ENCODE data around the gene FAM13A. TPM values are rescaled to one million over a fixed set of nuclear protein-coding genes. Genes with fewer than 3 reads are reported as not detected.

Gene FAM13A
- total and polyA plus RNA-seq, 2 donors (not counting 1 experiment from before 2014, with no cell fraction given), result 0.51 to 2.1 TPM

- H3K4me3 Mint-ChIP-seq, result peak overlapping the region; percentile 73
- H3K4me1 ChIP-seq (ENCODE audit: control insufficient read depth in 2 of 2, insufficient read depth in 2 of 2, low read length in 2 of 2), result peaks cover 0 to 8% of the 10 kb centered on the region in 2 donors
- TF ChIP-seq EZH2 (IDR thresholded peaks at IDR 0.05; ENCODE audit: borderline replicate concordance, insufficient read depth, low read depth, low read length, poor library complexity, severe bottlenecking) (no peak), CTCF (IDR thresholded peaks at IDR 0.05) (no peak)
- no peaks in the 10 kb centered on the region for H3K27me3 ChIP-seq (replicated peaks in 1 of 4; ENCODE audit: control extremely low read depth in 1 of 4, control insufficient read depth in 3 of 4, insufficient read depth in 4 of 4, low read length in 3 of 4)
- H3K9me3 ChIP-seq (ENCODE audit: control extremely low read depth in 1 of 3, control insufficient read depth in 2 of 3, insufficient read depth in 1 of 3, low read length in 2 of 3), result no peaks in the 10 kb centered on the region
- WGBS (ENCODE audit: insufficient coverage), result no CpG with 5 or more reads among the region's 2 CpGs
- no peak for ATAC-seq (ENCODE audit: low read depth)
- intact Hi-C loops (cut with micrococcal nuclease), result no loop called here
- peak overlapping the region; percentile 44 for H3K9ac ChIP-seq (ENCODE audit: low read length)
- no peak overlapping the region for H3K4me3 ChIP-seq (ENCODE audit: control extremely low read depth in 1 of 5, extremely low read depth in 1 of 5, insufficient read depth in 1 of 5, low read depth in 2 of 5, low read length in 4 of 5)
- POLR2A ChIA-PET, result no interaction called here
- no peak overlapping the region for H3K27ac Mint-ChIP-seq
- H3K27me3 Mint-ChIP-seq, result no peaks in the 10 kb centered on the region
- H4K20me1 ChIP-seq (ENCODE audit: control insufficient read depth, insufficient read depth, low read length, poor library complexity, severe bottlenecking), result no peaks in the 10 kb centered on the region
- H3K27ac ChIP-seq (ENCODE audit: low read length in 2 of 2), result no peak overlapping the region
- H3K36me3 ChIP-seq (replicated peaks in 1 of 2; ENCODE audit: control extremely low read depth in 1 of 2, control insufficient read depth in 1 of 2, extremely low read depth in 1 of 2, insufficient read depth in 2 of 2, low read length in 1 of 2), result no peaks in the 10 kb centered on the region
- H3K4me2 ChIP-seq (replicated peaks; ENCODE audit: low read depth, low read length, poor library complexity, severe bottlenecking), result peak overlapping the region; percentile 53
- H3K4me1 Mint-ChIP-seq, result peaks cover 13% of the 10 kb centered on the region
- H3K9me3 Mint-ChIP-seq (ENCODE audit: insufficient read depth), result peaks cover 7% of the 10 kb centered on the region
- DNase-seq, result no peak
- peak overlapping the region; percentile 66 for H2AFZ ChIP-seq (ENCODE audit: insufficient read depth, low read depth, low read length, poor library complexity, severe bottlenecking)
- CTCF ChIA-PET, result interaction anchor here (1.6 kb wide), 1 partner anchor 33 kb away, joined by 5 read pairs; no protein-coding TSS in a partner anchor
- no peaks in the 10 kb centered on the region for H3K79me2 ChIP-seq (ENCODE audit: control insufficient read depth, insufficient read depth, low read length)
These were observed 563 bp downstream of the FAM13A start for GRCh38 chr4:89056292-89056952.
